ENCODE measurements around the gene ME3.

- TF ChIP-seq SUZ12 (IDR thresholded peaks at IDR 0.05; ENCODE audit: extremely low read depth, insufficient read depth, insufficient read length) (no peak), YY1 (IDR thresholded peaks at IDR 0.05; ENCODE audit: insufficient read depth, insufficient read length) (no peak), ZNF274 (IDR thresholded peaks at IDR 0.05; ENCODE audit: low read depth, low read length) (no peak)
These were observed 188.2 kb downstream of the ME3 start for GRCh38 chr11:86483940-86484794.
